Measurements from ENCODE around the gene HSD17B12.

GRCh38 chr11:43751726-43752125, 71.2 kb downstream of the HSD17B12 start:
- TF ChIP-seq POLR2A (IDR thresholded peaks at IDR 0.05; ENCODE audit: low read length) = no peak
- no peak for TF ChIP-seq GATA1 (IDR thresholded peaks at IDR 0.05; ENCODE audit: low read depth, low read length)

Data from erythroblast (primary cell).